ENCODE measurements around the gene LGR4. TPM values are rescaled to one million over a fixed set of nuclear protein-coding genes. Genes with fewer than 3 reads are reported as not detected.

LGR4 gene
- total and polyA plus RNA-seq, 2 of the 13 experiments (the other 11 are each of a cell fraction or from before 2014, with no cell fraction given) = 42.1 to 68.7 TPM

DNA sequence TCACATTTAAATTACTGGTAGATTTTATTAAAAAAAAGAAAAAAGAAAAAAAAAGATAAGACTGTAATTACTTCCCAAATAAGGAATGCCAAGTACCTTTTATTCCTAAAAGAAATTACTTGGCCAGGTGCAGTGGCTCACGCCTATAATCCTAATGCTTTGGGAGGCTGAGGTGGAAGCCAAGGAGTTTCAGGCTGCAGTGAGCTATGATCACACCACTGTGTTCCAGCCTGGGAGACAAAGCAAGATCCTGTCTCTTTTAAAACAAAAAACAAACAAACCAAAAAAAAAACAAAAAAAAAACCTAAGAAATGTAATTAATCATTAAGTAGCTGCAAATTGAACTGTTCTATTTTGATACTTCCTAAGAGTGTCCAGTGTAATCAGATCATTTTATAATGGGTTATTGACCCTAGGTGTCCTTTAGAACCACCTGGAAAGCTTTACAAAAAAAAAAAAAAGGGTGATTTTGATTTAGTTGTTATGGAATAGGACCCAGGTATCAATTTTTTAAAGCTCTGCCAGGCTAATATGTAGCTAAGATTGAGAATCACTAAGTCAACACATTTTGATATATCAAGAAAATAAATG, 23.2 kb upstream of the LGR4 start:
- CTCF ChIA-PET (ENCODE audit: low intra/inter-chr PET ratio, low total read pairs) = no interaction called here
- POLR2A ChIA-PET = interaction anchor here (1.3 kb wide), 1 partner anchor 20 kb away, joined by 4 read pairs; no protein-coding TSS in a partner anchor
- Histone ChIP-seq H3K79me2 (ENCODE audit: insufficient read depth, low read length) (peaks cover 13% of the 10 kb centered on the region), H3K9ac (ENCODE audit: insufficient read depth, low read depth, low read length) (no peak overlapping the region), H3K36me3 (replicated peaks in 1 of 2; ENCODE audit: control insufficient read depth in 1 of 2, insufficient read depth in 2 of 2, low read length in 2 of 2) (peaks cover 10 to 70% of the 10 kb centered on the region in 2 experiments), H4K20me1 (ENCODE audit: insufficient read depth, low read length) (peaks cover 10% of the 10 kb centered on the region), H3K27ac (ENCODE audit: extremely low read length, insufficient read depth, low read length) (no peak overlapping the region), H3K27me3 (ENCODE audit: control insufficient read depth in 1 of 2, insufficient read depth in 2 of 2, low read length in 2 of 2) (no peaks in the 10 kb centered on the region), H3K4me2 (ENCODE audit: low read depth, low read length) (no peak overlapping the region), H3K4me1 (ENCODE audit: insufficient read depth, low read length) (no peaks in the 10 kb centered on the region), H3K4me3 (replicated peaks in 1 of 3; ENCODE audit: insufficient read depth in 1 of 3, low read depth in 2 of 3, low read length in 3 of 3) (no peak overlapping the region), H3K9me3 (ENCODE audit: low read length) (no peaks in the 10 kb centered on the region), H2AFZ (ENCODE audit: low read length) (no peak overlapping the region)
- intact Hi-C loops (cut with micrococcal nuclease; ENCODE audit: unreplicated experiment) (loop anchor here (5.0 kb wide), 1 partner anchor 1836 kb away; no protein-coding TSS in a partner anchor), in situ Hi-C loops (cut with HindIII; ENCODE audit: extremely low pct_ligation_motif_present, low pct_unique_long_range_greater_than_20kb) (loop anchor here (5.0 to 25.0 kb wide), 2 partner anchors 314 to 734 kb away; no protein-coding TSS in a partner anchor)
- TF ChIP-seq ZNF24 (IDR thresholded peaks at IDR 0.05) (no peak), PCBP2 (optimal IDR thresholded peaks at IDR 0.05; ENCODE audit: low read depth, low read length, poor library complexity, severe bottlenecking) (no peak), ZNF354B (CRISPR knock-in tag; IDR thresholded peaks at IDR 0.05) (no peak), MXD4 (CRISPR knock-in tag; IDR thresholded peaks at IDR 0.05) (no peak), MYC (CRISPR knock-in tag; IDR thresholded peaks at IDR 0.05; ENCODE audit: borderline replicate concordance) (no peak), HMGA1 (CRISPR knock-in tag; conservative IDR thresholded peaks at IDR 0.05) (no peak)
- TF ChIP-seq, protein P1, sequence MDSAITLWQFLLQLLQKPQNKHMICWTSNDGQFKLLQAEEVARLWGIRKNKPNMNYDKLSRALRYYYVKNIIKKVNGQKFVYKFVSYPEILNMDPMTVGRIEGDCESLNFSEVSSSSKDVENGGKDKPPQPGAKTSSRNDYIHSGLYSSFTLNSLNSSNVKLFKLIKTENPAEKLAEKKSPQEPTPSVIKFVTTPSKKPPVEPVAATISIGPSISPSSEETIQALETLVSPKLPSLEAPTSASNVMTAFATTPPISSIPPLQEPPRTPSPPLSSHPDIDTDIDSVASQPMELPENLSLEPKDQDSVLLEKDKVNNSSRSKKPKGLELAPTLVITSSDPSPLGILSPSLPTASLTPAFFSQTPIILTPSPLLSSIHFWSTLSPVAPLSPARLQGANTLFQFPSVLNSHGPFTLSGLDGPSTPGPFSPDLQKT (CRISPR knock-in tag; IDR thresholded peaks at IDR 0.05; ENCODE audit: borderline replicate concordance) = no peak
- FAIRE-seq = no peak
- no peak for DNase-seq (ENCODE audit: low spot score)
- 100% methylated on average over 1 of the region's 1 CpG for WGBS (ENCODE audit: low lambda C conversion rate)
- ATAC-seq = no peak
- BruUV-seq (replicated peaks) = no TSS peak

DNA sequence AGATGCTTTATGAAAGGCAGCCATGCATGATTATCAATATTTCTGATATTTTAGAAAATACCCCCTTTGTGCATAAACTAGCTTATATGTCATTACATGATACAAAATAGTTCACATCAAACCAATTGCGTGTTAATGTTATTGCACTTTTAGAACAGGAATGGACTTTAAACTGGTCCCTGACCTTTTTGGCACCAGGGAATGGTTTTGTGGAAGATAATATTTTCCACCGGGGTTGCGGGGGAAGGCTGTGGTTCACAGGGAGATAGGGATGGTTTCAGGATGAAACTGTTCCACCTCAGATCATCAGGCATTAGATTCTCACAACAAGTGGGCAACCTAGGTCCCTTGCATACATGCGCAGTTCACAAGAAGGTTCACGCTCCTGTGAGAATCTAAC, 16.5 kb upstream of the LGR4 start:
- TF ChIP-seq HNF4A (CRISPR knock-in tag; IDR thresholded peaks at IDR 0.05) (0 out of 2 replicates have a peak, but pooled peaks have one; percentile 14), SNAI1 (CRISPR knock-in tag; IDR thresholded peaks at IDR 0.05; ENCODE audit: borderline replicate concordance) (no peak), RBM22 (optimal IDR thresholded peaks at IDR 0.05; ENCODE audit: low read length) (peak; percentile 62)
- Histone ChIP-seq H3K4me1 (ENCODE audit: insufficient read depth, low read length) (peaks cover 6% of the 10 kb centered on the region; the same call in 1 of the 2 replicates), H3K9ac (ENCODE audit: insufficient read depth, low read depth, low read length) (no peak overlapping the region), H2AFZ (ENCODE audit: low read length) (no peak overlapping the region), H3K79me2 (ENCODE audit: insufficient read depth, low read length) (no peaks in the 10 kb centered on the region), H3K27ac (ENCODE audit: extremely low read length, insufficient read depth, low read length) (no peak overlapping the region), H3K4me3 (replicated peaks in 1 of 3; ENCODE audit: insufficient read depth in 1 of 3, low read depth in 2 of 3, low read length in 3 of 3) (no peak overlapping the region), H3K4me2 (ENCODE audit: low read depth, low read length) (no peak overlapping the region), H3K36me3 (replicated peaks in 1 of 2; ENCODE audit: control insufficient read depth in 1 of 2, insufficient read depth in 2 of 2, low read length in 2 of 2) (peaks cover 4 to 30% of the 10 kb centered on the region in 2 experiments; a peak in 4 of 5 replicates), H3K27me3 (ENCODE audit: control insufficient read depth in 1 of 2, insufficient read depth in 2 of 2, low read length in 2 of 2) (no peaks in the 10 kb centered on the region), H4K20me1 (ENCODE audit: insufficient read depth, low read length) (no peaks in the 10 kb centered on the region), H3K9me3 (ENCODE audit: low read length) (no peaks in the 10 kb centered on the region)
- ATAC-seq (no peak), DNase-seq (ENCODE audit: low spot score) (no peak), FAIRE-seq (no peak)
- in situ Hi-C loops (cut with HindIII; ENCODE audit: extremely low pct_ligation_motif_present, low pct_unique_long_range_greater_than_20kb) = loop anchor here (25.0 kb wide), 1 partner anchor 727 kb away; no protein-coding TSS in a partner anchor
- 96% methylated on average over 4 of the region's 5 CpGs for WGBS (ENCODE audit: low lambda C conversion rate)
- ChIA-PET CTCF (ENCODE audit: low intra/inter-chr PET ratio, low total read pairs) (no interaction called here), POLR2A (no interaction called here)
- intact Hi-C loops (cut with micrococcal nuclease; ENCODE audit: unreplicated experiment) = no loop called here
- no TSS peak for BruUV-seq (replicated peaks)

All from HepG2 (cell line).